IPS DF 6.9 (cell line): Measurements from ENCODE around the gene SMPD2.

Source experiments
- DNase-seq: peaks from one replicate; pipeline ENCODE4 v3.0.0-alpha.2; 2013; ENCODE audit warnings: low read depth, low spot score
- H3K27ac ChIP-seq: one replicate; pipeline ENCODE4 v1.5.1; 2013; ENCODE audit warnings: low read length, control low read depth
- H3K27me3 ChIP-seq: 2 replicates; pipeline ENCODE4 v1.6.1; 2013; ENCODE audit warnings: mild to moderate bottlenecking, low read length; ENCODE audit not compliant: control insufficient read depth, insufficient read depth
- H3K36me3 ChIP-seq: 2 replicates; pipeline ENCODE4 v1.6.1; 2013; ENCODE audit warnings: low read length; ENCODE audit not compliant: control insufficient read depth, insufficient read depth
- H3K4me1 ChIP-seq: 2 replicates; pipeline ENCODE4 v1.6.1; 2013; ENCODE audit warnings: low read length; ENCODE audit not compliant: control insufficient read depth, insufficient read depth
- H3K4me3 ChIP-seq: 2 replicates; pipeline ENCODE4 v1.5.1; 2013; ENCODE audit warnings: mild to moderate bottlenecking, low read length
- H3K9me3 ChIP-seq: 2 replicates; pipeline ENCODE4 v1.6.1; 2013; ENCODE audit warnings: low read length, inconsistent platforms; ENCODE audit not compliant: control insufficient read depth, insufficient read depth
- WGBS: extraction: QIAGEN DNeasy Blood & Tissue Kit; methylation state at CpG from one replicate; pipeline ENCODE4 v1.1.7; 2013; ENCODE audit warnings: mixed read lengths, missing lambda C conversion rate; ENCODE audit not compliant: insufficient read length, insufficient coverage; 5-methylcytosine and 5-hydroxymethylcytosine counted together

The SMPD2 gene

DNA sequence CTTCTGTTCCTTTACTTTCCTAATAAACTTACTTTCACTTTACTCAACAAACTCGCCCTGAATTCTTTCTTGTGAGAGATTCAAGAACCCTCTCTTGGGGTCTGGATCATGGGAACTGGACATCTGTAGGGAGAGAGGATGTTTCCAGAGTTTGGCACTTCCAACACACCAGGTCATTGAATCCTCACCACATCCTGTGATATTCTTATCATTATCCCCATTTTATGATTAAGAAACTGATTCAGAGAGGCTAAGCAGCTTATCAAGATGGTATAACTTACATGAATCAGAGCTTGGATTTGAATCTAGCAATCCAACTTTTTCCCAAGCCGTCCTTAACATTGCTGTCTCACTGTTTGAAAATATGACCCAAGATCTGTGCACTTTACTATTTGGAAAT, 15.6 kb upstream of the SMPD2 start:
- DNase-seq: no peak
- no CpG with 5 or more reads among the region's 2 CpGs for WGBS
- no peak overlapping the region for H3K4me3 ChIP-seq
- H3K27ac ChIP-seq: no peak overlapping the region
- 0 out of 2 replicates have a peak, but pooled peaks cover 1% of the 10 kb centered on the region for H3K4me1 ChIP-seq
- H3K36me3 ChIP-seq: no peaks in the 10 kb centered on the region
- no peaks in the 10 kb centered on the region for H3K9me3 ChIP-seq
- H3K27me3 ChIP-seq: no peaks in the 10 kb centered on the region

DNA sequence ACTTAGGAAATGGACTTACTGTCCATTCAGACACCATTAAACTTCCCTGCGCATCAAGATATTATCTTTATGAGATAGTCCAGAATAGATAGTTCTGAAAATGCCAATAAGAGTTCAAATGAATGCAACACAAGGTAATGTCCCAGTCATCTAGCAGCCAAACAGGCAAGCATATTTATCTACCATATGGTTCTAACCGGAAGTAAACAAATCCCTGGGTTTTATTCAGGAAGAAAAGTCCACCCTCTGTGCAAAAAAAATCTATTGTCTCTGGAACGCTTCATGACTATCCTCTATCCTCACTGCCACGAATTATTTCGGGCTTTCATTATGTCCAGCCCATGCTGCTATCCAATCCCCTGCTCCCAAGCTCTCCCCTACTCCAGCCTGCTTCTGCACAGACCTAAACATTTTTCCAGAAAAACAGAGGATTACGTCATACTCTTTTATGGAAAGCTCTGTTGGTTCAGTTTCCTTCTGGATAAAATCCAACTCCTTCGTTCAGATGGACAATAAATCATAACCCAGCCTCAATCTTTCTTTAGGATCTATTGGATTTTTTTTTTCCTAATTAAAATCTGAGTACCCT, 11.5 kb upstream of the SMPD2 start:
- H3K9me3 ChIP-seq: no peaks in the 10 kb centered on the region
- no peaks in the 10 kb centered on the region for H3K27me3 ChIP-seq
- no CpG with 5 or more reads among the region's 7 CpGs for WGBS
- H3K4me1 ChIP-seq: 0 out of 2 replicates have a peak, but pooled peaks cover 1% of the 10 kb centered on the region
- H3K4me3 ChIP-seq: no peak overlapping the region
- H3K36me3 ChIP-seq: no peaks in the 10 kb centered on the region
- DNase-seq: no peak
- H3K27ac ChIP-seq: no peak overlapping the region

DNA sequence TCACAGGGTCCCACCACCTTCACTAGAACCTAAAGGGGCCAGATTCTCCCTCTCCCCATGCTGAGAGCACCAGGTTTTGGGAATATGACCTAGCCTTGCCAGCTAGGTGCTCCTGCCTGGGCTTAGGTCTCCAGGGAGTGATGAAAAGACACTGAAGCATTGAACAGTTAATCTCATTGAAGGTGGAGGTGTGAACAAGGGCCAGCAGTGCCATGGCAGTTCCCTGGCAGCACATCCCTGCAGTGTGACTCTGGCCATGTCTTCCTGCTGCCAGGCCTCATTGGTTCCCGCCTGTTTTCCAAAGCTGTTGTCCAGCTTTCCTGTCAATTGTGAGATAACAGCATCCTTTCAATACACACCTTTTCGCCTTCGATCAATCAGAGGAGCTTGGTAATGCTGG, 11.0 kb upstream of the SMPD2 start:
- WGBS: no CpG with 5 or more reads among the region's 3 CpGs
- Histone ChIP-seq H3K4me1 (no peaks in the 10 kb centered on the region), H3K27ac (no peak overlapping the region), H3K36me3 (no peaks in the 10 kb centered on the region), H3K4me3 (no peak overlapping the region), H3K9me3 (no peaks in the 10 kb centered on the region), H3K27me3 (no peaks in the 10 kb centered on the region)
- DNase-seq: no peak

DNA sequence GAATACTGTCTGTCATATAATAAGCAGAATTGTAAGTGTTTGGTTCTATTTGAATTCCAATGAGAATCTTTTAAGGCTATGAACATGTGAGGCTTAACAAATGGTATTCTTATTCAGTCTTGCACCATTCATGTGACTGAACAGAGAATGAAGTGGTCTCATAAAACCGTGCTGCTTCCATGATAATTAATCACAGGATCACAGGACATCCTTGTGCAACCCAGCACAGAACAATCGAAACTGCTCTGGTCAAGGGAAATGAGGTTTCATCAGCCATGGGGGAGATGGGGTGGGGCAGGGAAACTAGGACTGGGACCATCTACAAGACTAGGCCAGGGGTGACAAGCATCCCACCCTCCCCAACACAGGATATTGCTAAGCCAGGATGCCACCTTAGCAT, 6.1 kb upstream of the SMPD2 start:
- Histone ChIP-seq H3K9me3 (no peaks in the 10 kb centered on the region), H3K27ac (no peak overlapping the region), H3K4me1 (no peaks in the 10 kb centered on the region), H3K4me3 (no peak overlapping the region), H3K27me3 (no peaks in the 10 kb centered on the region), H3K36me3 (no peaks in the 10 kb centered on the region)
- no peak for DNase-seq
- no CpG with 5 or more reads among the region's 2 CpGs for WGBS

DNA sequence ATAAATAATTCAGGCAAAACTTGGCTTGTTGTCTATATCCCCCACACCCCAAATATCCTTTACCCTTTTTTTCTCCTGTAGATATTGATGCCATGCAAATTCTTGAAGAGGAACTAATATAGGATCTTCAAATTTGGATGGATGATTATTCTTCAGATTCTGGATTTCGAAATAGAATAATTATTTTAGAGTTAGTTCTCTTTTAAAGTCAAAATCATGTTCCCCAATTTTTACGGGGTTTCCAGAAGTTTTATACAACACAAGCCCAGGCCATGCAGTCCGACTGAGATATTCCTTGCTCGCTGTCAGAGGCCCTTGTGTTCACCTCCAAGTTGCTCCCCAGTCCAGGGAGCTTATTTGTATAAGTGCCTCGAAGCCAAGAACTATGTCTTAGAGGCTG, 4.5 kb upstream of the SMPD2 start:
- Histone ChIP-seq H3K27ac (no peak overlapping the region), H3K9me3 (no peaks in the 10 kb centered on the region), H3K4me1 (no peaks in the 10 kb centered on the region), H3K27me3 (no peaks in the 10 kb centered on the region), H3K36me3 (no peaks in the 10 kb centered on the region), H3K4me3 (no peak overlapping the region)
- no CpG with 5 or more reads among the region's 5 CpGs for WGBS
- no peak for DNase-seq

DNA sequence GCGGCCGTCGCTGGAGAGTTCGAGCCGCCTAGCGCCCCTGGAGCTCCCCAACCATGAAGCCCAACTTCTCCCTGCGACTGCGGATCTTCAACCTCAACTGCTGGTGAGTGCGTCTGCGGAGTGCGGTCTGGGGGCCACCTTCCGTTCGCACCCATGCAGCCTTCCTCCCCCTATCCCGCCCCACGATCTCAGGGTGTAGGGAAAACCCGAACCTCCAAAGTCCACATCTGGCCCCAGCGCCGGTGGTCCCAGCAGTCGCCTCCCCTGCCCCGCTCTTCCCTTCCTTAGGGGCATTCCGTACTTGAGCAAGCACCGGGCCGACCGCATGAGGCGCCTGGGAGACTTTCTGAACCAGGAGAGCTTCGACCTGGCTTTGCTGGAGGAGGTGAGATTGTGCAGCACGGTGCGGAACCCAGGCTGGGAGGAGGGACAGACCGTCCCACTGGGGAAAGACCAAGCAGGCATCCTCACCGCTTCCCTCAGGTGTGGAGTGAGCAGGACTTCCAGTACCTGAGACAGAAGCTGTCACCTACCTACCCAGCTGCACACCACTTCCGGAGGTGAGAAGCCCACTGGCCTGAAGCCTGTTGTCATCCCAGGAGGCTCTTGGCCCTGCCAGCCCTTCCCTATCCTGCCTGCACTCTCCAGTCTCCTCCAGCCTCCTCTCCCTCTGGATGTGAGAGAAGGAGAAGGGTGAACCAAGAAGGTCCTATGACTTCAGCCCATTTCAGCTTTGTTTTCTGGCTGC, 719 bp downstream of the SMPD2 start:
- WGBS: no CpG with 5 or more reads among the region's 31 CpGs
- Histone ChIP-seq H3K4me3 (peak overlapping the region; percentile 70), H3K27me3 (no peaks in the 10 kb centered on the region), H3K4me1 (peaks cover 4% of the 10 kb centered on the region), H3K36me3 (peaks cover 21% of the 10 kb centered on the region), H3K27ac (no peak overlapping the region), H3K9me3 (no peaks in the 10 kb centered on the region)
- no peak for DNase-seq

DNA sequence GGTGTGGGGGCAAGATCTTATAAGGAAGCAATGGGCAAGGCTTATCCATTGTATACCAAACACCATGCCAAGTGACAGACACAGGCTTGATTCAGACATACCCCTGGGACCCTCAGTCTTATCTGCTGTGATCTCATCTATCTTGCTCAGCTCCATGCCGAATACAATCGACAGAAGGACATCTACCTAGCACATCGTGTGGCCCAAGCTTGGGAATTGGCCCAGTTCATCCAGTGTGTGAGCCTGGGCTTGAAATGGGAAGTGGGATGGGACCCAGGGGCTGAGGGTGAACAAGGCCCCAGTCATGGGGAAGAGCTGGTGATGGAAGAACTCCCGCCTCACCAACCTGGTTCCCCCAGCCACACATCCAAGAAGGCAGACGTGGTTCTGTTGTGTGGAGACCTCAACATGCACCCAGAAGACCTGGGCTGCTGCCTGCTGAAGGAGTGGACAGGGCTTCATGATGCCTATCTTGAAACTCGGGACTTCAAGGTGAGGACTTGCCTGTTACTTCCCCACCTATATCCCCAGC, 1.9 kb downstream of the SMPD2 start:
- peaks cover 27% of the 10 kb centered on the region for H3K36me3 ChIP-seq
- no peak overlapping the region for H3K4me3 ChIP-seq
- H3K4me1 ChIP-seq: peaks cover 4% of the 10 kb centered on the region
- no peaks in the 10 kb centered on the region for H3K27me3 ChIP-seq
- no peak for DNase-seq
- WGBS: no CpG with 5 or more reads among the region's 6 CpGs
- H3K9me3 ChIP-seq: no peaks in the 10 kb centered on the region
- no peak overlapping the region for H3K27ac ChIP-seq

DNA sequence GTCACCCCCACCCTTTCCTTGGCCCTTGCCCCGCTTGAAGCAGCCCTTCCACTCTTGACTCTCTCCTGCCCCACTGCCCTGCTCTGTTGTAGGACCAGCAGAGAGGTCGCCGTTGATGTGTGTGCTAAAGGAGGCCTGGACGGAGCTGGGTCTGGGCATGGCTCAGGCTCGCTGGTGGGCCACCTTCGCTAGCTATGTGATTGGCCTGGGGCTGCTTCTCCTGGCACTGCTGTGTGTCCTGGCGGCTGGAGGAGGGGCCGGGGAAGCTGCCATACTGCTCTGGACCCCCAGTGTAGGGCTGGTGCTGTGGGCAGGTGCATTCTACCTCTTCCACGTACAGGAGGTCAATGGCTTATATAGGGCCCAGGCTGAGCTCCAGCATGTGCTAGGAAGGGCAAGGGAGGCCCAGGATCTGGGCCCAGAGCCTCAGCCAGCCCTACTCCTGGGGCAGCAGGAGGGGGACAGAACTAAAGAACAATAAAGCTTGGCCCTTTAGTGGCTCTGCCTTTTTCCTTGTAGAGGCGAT, 3.0 kb downstream of the SMPD2 start:
- Histone ChIP-seq H3K27me3 (no peaks in the 10 kb centered on the region), H3K4me3 (no peak overlapping the region), H3K9me3 (no peaks in the 10 kb centered on the region), H3K4me1 (peaks cover 4% of the 10 kb centered on the region), H3K36me3 (peaks cover 27% of the 10 kb centered on the region), H3K27ac (no peak overlapping the region)
- no peak for DNase-seq
- no CpG with 5 or more reads among the region's 10 CpGs for WGBS

DNA sequence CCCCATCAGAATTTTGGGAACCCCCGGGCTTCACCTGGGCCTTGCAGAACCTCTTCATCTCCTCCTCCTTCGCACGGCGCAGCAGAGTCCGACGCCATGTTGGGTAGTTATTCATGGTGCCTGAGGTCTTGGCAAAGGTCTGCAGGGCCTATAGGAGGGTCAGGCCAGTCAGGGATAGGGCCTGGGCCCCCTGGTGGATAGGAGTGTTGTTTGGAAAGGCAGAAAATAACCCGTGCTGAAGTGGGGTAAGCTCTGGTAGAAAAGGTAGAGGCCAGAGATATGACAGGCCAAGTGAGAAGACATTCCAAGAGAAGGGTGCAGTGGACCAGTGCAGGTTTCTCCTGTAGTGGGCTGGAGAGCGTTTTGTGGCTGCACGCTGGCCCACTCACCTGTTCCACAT, 4.9 kb downstream of the SMPD2 start:
- Histone ChIP-seq H3K4me3 (no peak overlapping the region), H3K27ac (no peak overlapping the region), H3K4me1 (peaks cover 4% of the 10 kb centered on the region), H3K9me3 (no peaks in the 10 kb centered on the region), H3K27me3 (no peaks in the 10 kb centered on the region), H3K36me3 (peaks cover 31% of the 10 kb centered on the region)
- no CpG with 5 or more reads among the region's 9 CpGs for whole genome bisulfite sequencing
- DNase-seq: no peak

DNA sequence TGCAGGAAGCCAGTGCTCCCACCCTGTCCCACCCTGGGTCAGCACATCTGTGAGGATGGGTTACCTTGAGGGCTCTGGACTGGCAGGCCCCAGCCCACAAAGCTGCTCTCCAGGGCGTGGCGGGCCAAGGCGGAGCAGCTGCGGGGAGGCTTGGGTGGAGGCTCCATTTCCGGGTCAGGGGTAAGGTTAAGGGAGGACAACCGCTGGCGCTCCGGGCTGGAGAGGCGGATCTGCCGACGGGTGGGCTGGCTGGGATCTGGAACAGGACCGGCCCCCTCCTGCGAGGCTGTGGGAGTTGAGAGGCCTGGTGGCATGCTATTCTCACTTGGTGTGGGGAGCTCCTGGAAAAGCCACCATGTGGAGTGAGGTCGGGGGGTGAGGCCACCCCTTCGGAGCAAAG, 5.5 kb downstream of the SMPD2 start:
- no CpG with 5 or more reads among the region's 15 CpGs for WGBS
- H3K27me3 ChIP-seq: no peaks in the 10 kb centered on the region
- H3K36me3 ChIP-seq: peaks cover 32% of the 10 kb centered on the region
- DNase-seq: no peak
- H3K27ac ChIP-seq: no peak overlapping the region
- no peak overlapping the region for H3K4me3 ChIP-seq
- peaks cover 4% of the 10 kb centered on the region for H3K4me1 ChIP-seq
- no peaks in the 10 kb centered on the region for H3K9me3 ChIP-seq
